Activated naive CD4-positive, alpha-beta T cell treated with anti-CD3 and anti-CD28 coated beads for 36 hours (primary cell): Measurements from ENCODE around the gene ME3. TPM values are rescaled to one million over a fixed set of nuclear protein-coding genes. Genes with fewer than 3 reads are reported as not detected.
"Not testable (repeated sequence)": the region's sequence is repeated elsewhere in the genome, so short reads cannot be mapped to it uniquely, and the experiment has no call there.

Source experiments
- CTCF ChIA-PET: fragments of 350-600 bp; sonication (Branson Sonifier 250); formaldehyde crosslinking; loops from one replicate; lab custom pipeline; 2021; ENCODE audit warnings: antibody characterized with exemption; lab: Charles Lee
- DNase-seq: peaks from one replicate; pipeline ENCODE4 v3.0.0-alpha.2; 2020
- H3K27ac Mint-ChIP-seq: one replicate; pipeline ENCODE4 v1.8.0; 2021; ENCODE audit warnings: mild to moderate bottlenecking, mixed read lengths
- H3K27me3 Mint-ChIP-seq: one replicate; pipeline ENCODE4 v1.8.0; 2021; ENCODE audit warnings: low read depth, mixed read lengths
- H3K36me3 Mint-ChIP-seq: one replicate; pipeline ENCODE4 v1.8.0; 2021; ENCODE audit warnings: low read depth, mixed read lengths
- H3K4me1 Mint-ChIP-seq: one replicate; pipeline ENCODE4 v1.8.0; 2021; ENCODE audit warnings: low read depth, mixed read lengths
- H3K4me3 Mint-ChIP-seq: one replicate; pipeline ENCODE4 v1.8.0; 2021; ENCODE audit warnings: mild to moderate bottlenecking, moderate library complexity, mixed read lengths
- H3K9me3 Mint-ChIP-seq: one replicate; pipeline ENCODE4 v1.8.0; 2021; ENCODE audit warnings: mixed read lengths
- intact Hi-C: fragments of 100-400 bp; cut with micrococcal nuclease; formaldehyde crosslinking; loops from one replicate; pipeline ENCODE4 v1.15.1; 2023
- total RNA-seq, 2 experiments: library from RNA; stranded (reverse); gene quantifications; one replicate each; pipeline ENCODE4 v1.2.3, GENCODE V29; 2021

The ME3 gene
- total RNA-seq, 2 experiments from 2014 or later: 6.0 to 6.7 TPM

DNA sequence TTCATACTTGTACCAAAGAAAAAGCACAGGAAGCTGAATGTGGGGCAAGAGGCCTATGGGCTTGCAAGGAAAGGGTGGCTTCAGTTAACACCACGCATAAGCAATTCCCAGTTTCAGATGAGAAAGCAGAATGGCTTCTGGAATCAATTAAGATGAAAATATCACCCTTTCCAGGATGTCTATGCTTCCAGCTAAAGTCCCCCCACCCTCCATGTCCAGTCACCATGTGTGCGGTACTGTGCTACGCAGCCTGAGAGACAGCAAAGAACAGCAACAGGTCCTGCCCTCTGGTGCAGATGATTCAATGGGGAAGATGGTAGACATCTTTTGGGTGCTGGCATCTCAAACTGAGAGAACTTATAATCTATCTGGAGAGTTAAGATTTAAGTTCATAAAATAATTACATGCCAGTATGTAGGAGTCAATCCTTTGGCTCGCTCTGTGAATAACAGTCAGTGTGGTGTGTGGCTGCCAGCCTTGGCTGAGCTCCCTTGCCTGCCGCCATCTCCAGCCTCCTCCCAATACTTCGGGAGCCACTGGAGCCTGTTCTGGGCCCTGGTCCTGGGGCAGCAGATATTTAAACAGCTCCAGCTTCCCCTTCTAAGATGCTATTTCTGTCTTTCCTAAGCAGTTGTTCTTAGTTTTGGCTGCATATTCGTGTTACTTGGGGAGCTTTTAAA, 44.5 kb downstream of the ME3 start:
- H3K4me3 Mint-ChIP-seq: no peak overlapping the region
- CTCF ChIA-PET: no interaction called here
- intact Hi-C loops: no loop called here
- H3K27ac Mint-ChIP-seq: no peak overlapping the region
- H3K27me3 Mint-ChIP-seq: no peaks in the 10 kb centered on the region
- no peak for DNase-seq
- no peaks in the 10 kb centered on the region for H3K9me3 Mint-ChIP-seq
- no peaks in the 10 kb centered on the region for H3K36me3 Mint-ChIP-seq
- H3K4me1 Mint-ChIP-seq: no peaks in the 10 kb centered on the region

GRCh38 chr11:86625981-86626380, 46.4 kb downstream of the ME3 start:
- no peaks in the 10 kb centered on the region for H3K4me1 Mint-ChIP-seq
- intact Hi-C loops: no loop called here
- no peaks in the 10 kb centered on the region for H3K27me3 Mint-ChIP-seq
- H3K4me3 Mint-ChIP-seq: no peak overlapping the region
- DNase-seq: no peak
- CTCF ChIA-PET: no interaction called here
- H3K9me3 Mint-ChIP-seq: no peaks in the 10 kb centered on the region
- no peak overlapping the region for H3K27ac Mint-ChIP-seq
- H3K36me3 Mint-ChIP-seq: peaks cover under 1% of the 10 kb centered on the region

DNA sequence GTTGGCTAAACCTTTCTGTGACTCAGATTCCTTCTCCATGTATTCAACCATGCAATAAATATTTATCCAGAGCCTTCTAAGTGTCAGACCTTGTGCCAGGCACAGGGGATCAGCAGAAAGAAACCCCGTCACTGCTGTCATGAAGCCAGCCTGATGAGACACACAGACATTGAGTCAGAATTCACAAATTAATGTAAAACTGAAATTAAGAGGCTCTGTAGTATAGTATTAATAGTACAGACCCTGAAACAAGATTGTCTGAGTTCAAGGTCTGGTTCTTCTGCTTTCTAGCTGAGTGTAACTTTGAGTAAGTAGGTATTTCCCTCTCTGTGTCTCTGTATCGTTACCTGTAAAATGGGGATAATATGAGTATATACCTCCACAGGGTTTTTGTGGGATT, 46.9 kb downstream of the ME3 start:
- Mint-ChIP-seq H3K27me3 (no peaks in the 10 kb centered on the region), H3K27ac (no peak overlapping the region), H3K4me3 (no peak overlapping the region), H3K9me3 (no peaks in the 10 kb centered on the region), H3K4me1 (no peaks in the 10 kb centered on the region), H3K36me3 (peaks cover 4% of the 10 kb centered on the region)
- DNase-seq: no peak
- intact Hi-C loops: no loop called here
- CTCF ChIA-PET: interaction anchor here (1.1 kb wide), 1 partner anchor 17 kb away, joined by 5 read pairs; no protein-coding TSS in a partner anchor

GRCh38 chr11:86624366-86624765, 48.0 kb downstream of the ME3 start:
- CTCF ChIA-PET: no interaction called here
- intact Hi-C loops: no loop called here

DNA sequence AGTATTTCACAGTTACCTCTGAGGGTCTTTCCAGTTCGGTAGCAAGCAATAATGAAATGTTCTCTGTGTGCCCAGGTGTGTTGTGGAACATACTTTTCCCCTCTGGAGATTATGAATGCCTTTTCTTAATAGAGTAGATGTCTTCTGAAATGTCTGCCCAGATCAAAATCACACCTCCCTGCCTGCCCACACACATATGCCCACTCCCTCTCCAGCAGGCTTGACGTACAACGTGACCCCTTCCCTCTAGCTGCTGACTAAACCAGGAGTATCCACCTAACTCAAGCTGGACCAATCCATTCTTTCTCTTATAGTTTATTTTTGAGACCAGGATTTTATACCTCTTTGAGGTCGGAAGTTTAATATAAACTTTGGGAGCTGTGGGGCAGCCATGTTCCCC, 48.7 kb downstream of the ME3 start:
- intact Hi-C loops: no loop called here
- no peaks in the 10 kb centered on the region for H3K27me3 Mint-ChIP-seq
- CTCF ChIA-PET: no interaction called here

More at GRCh38 chr11:86624366-86624765, 48.0 kb downstream of the ME3 start:
- Mint-ChIP-seq H3K27ac (no peak overlapping the region), H3K27me3 (no peaks in the 10 kb centered on the region), H3K4me3 (no peak overlapping the region), H3K9me3 (peaks cover 3% of the 10 kb centered on the region), H3K36me3 (peaks cover 5% of the 10 kb centered on the region), H3K4me1 (peaks cover 3% of the 10 kb centered on the region)
- DNase-seq: no peak

DNA sequence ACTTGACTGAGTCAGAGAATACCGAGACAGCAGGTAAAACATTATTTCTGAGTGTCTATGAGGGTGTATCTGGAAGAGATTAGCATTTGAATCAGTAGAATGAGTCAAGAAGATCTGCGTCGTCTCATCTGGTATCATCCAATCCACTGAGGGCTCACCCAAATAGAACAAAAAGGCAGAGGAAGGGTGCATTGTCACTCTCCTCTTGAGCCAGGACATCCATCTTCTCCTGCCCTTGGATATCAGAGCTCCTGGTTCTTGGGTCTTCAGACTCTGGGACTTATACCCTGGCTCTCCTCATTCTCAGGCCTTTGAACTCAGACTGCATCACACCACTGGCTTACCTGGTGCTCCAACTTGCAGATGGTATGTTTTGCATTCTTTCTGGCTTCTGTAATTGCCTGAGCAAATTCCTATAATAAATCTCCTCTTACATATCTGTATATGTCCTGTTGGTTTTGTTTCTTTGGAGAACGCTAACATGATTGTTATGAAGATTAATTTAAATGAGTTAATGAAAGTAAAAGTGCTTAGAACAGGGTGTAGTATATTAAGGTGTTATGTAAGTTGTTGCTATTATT, 49.3 kb downstream of the ME3 start:
- Mint-ChIP-seq H3K36me3 (peaks cover 8% of the 10 kb centered on the region), H3K9me3 (peaks cover 6% of the 10 kb centered on the region), H3K27ac (no peak overlapping the region), H3K27me3 (no peaks in the 10 kb centered on the region), H3K4me1 (peaks cover 4% of the 10 kb centered on the region), H3K4me3 (no peak overlapping the region)
- DNase-seq: no peak
- CTCF ChIA-PET: interaction anchor here (1.8 kb wide), 1 partner anchor 15 kb away, joined by 5 read pairs; no protein-coding TSS in a partner anchor
- intact Hi-C loops: no loop called here

More for the DNA sequence above, 48.7 kb downstream of the ME3 start:
- Mint-ChIP-seq H3K36me3 (peaks cover 8% of the 10 kb centered on the region), H3K4me1 (peaks cover 4% of the 10 kb centered on the region), H3K9me3 (peaks cover 6% of the 10 kb centered on the region), H3K27ac (no peak overlapping the region), H3K4me3 (no peak overlapping the region)
- DNase-seq: no peak

GRCh38 chr11:86621854-86622253, 50.6 kb downstream of the ME3 start:
- no peak for DNase-seq
- intact Hi-C loops: no loop called here
- CTCF ChIA-PET: interaction anchor here (1.8 kb wide), 1 partner anchor 13 kb away, joined by 5 read pairs; no protein-coding TSS in a partner anchor
- H3K9me3 Mint-ChIP-seq: peaks cover 10% of the 10 kb centered on the region
- peaks cover 8% of the 10 kb centered on the region for H3K36me3 Mint-ChIP-seq
- no peak overlapping the region for H3K27ac Mint-ChIP-seq
- H3K4me1 Mint-ChIP-seq: peaks cover 4% of the 10 kb centered on the region
- no peak overlapping the region for H3K4me3 Mint-ChIP-seq
- no peaks in the 10 kb centered on the region for H3K27me3 Mint-ChIP-seq

DNA sequence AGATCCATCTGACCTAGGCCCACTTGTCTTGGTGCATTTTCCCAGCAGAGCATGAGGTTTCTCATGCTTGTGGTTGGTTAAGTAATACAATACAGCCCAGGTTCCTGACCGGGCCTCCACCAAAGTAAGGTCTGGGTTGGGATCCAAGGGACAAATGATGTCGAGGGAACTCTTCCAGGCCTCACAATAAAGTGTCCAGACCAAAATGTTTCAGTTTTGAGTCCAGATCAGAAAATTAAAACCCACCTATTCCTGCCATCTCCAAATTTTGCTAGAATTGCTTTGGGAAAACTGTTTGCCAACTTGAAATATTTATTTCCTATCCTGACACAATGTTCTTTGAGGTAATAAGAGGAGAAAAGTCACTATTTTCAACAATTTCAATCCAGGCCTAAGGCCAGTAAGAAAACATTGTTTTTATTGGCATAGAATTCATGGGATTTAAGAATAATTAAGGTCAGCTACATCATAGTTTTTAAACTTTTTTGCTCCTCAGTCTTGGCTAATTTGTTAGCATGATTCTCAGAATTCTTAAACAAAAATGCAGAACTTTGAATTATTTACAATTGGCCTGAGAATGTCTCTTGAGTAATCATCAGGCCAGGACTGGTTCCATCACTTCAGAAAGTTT, 51.4 kb downstream of the ME3 start:
- Mint-ChIP-seq H3K4me1 (peaks cover 7% of the 10 kb centered on the region), H3K36me3 (peaks cover 8% of the 10 kb centered on the region), H3K27ac (no peak overlapping the region), H3K9me3 (peaks cover 13% of the 10 kb centered on the region), H3K27me3 (no peaks in the 10 kb centered on the region), H3K4me3 (no peak overlapping the region)
- intact Hi-C loops: no loop called here
- no peak for DNase-seq
- CTCF ChIA-PET: interaction anchor here (1.8 to 4.1 kb wide), 2 partner anchors 12 to 13 kb away, joined by 5 to 15 read pairs; no protein-coding TSS in a partner anchor

DNA sequence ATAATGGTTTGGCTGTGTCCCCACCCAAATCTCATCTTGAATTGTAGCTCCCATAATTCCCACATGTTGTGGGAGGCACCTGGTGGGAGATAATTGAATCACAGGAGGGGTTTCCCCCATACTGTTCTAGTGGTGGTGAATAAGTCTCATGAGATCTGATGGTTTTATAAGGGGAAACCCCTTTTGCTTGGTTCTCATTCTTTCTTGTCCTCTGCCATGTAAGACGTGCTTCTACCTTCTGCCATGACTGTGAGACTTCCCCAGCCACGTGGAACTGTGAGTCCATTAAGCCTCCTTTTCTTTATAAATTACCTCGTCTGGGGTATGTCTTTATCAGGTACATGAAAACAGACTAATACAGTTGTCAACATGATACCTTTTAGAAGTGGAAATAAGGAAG, 53.0 kb downstream of the ME3 start:
- H3K4me1 Mint-ChIP-seq, H3K4me3 Mint-ChIP-seq, DNase-seq, H3K27me3 Mint-ChIP-seq, H3K27ac Mint-ChIP-seq, intact Hi-C loops: not testable (repeated sequence)
- Mint-ChIP-seq H3K36me3 (peaks cover 10% of the 10 kb centered on the region), H3K9me3 (peaks cover 13% of the 10 kb centered on the region)
- CTCF ChIA-PET: interaction anchor here (1.1 to 4.1 kb wide), 2 partner anchors 11 to 145 kb away, joined by 3 to 15 read pairs; no protein-coding TSS in a partner anchor

GRCh38 chr11:86617502-86617901, 54.9 kb downstream of the ME3 start:
- H3K27me3 Mint-ChIP-seq: no peaks in the 10 kb centered on the region
- peaks cover 17% of the 10 kb centered on the region for H3K9me3 Mint-ChIP-seq
- no peak for DNase-seq
- peaks cover 10% of the 10 kb centered on the region for H3K4me1 Mint-ChIP-seq
- CTCF ChIA-PET: interaction anchor here (4.1 kb wide), 1 partner anchor 9 kb away, joined by 15 read pairs; no protein-coding TSS in a partner anchor
- intact Hi-C loops: no loop called here
- H3K27ac Mint-ChIP-seq: no peak overlapping the region
- H3K36me3 Mint-ChIP-seq: peaks cover 10% of the 10 kb centered on the region
- no peak overlapping the region for H3K4me3 Mint-ChIP-seq

DNA sequence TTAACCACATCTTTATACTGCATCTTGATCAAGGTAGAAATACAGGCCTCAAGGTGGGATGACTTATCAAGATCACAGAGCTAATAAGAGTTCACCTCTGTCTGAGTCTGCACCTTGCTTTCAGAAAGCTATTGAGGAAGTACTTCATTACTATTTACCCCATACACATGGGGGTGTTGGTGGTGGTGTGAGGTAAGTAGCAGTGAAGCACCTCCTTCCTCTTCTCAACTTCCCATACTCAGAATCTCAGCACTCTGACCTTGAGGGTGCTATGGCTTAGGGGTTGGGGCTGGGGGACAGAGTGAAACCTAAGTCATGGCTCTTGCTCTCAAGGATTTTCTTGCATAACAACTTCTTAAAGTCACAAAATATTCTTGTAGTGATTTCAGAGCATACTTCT, 56.9 kb downstream of the ME3 start:
- H3K27me3 Mint-ChIP-seq: no peaks in the 10 kb centered on the region
- CTCF ChIA-PET: no interaction called here

GRCh38 chr11:86610559-86611341, 61.7 kb downstream of the ME3 start:
- Mint-ChIP-seq H3K27ac (no peak overlapping the region), H3K27me3 (no peaks in the 10 kb centered on the region), H3K4me3 (no peak overlapping the region), H3K9me3 (peaks cover 3% of the 10 kb centered on the region), H3K4me1 (peaks cover 26% of the 10 kb centered on the region), H3K36me3 (peaks cover 2% of the 10 kb centered on the region)
- CTCF ChIA-PET: interaction anchor here (0.6 to 4.7 kb wide), 2 partner anchors 155 to 988 kb away, joined by 3 to 72 read pairs; no protein-coding TSS in a partner anchor
- intact Hi-C loops: no loop called here
- no peak for DNase-seq

More for the DNA sequence above, 56.9 kb downstream of the ME3 start:
- no peak overlapping the region for H3K4me3 Mint-ChIP-seq
- DNase-seq: no peak
- peaks cover 17% of the 10 kb centered on the region for H3K9me3 Mint-ChIP-seq
- intact Hi-C loops: no loop called here
- H3K27ac Mint-ChIP-seq: no peak overlapping the region
- H3K4me1 Mint-ChIP-seq: peaks cover 10% of the 10 kb centered on the region
- peaks cover 7% of the 10 kb centered on the region for H3K36me3 Mint-ChIP-seq
